Effector memory CD4-positive, alpha-beta T cell (primary cell): ENCODE measurements around the gene PEX11G.

ENCODE experiments used
- DNase-seq, 3 donors: peaks; one replicate each; pipeline ENCODE4 v3.0.0-alpha.2; 2020
- H3K27ac ChIP-seq: 2 replicates; pipeline ENCODE4 v1.7.0; 2013; ENCODE audit warnings: mild to moderate bottlenecking, low read length, moderate library complexity; ENCODE audit not compliant: insufficient read depth, poor library complexity, severe bottlenecking
- H3K27me3 ChIP-seq: replicated peaks from 2 replicates; pipeline ENCODE4 v1.7.0; 2013; ENCODE audit warnings: mild to moderate bottlenecking, low read length; ENCODE audit not compliant: insufficient read depth, control insufficient read depth, poor library complexity, severe bottlenecking
- H3K36me3 ChIP-seq: 2 replicates; pipeline ENCODE4 v1.7.0; 2013; ENCODE audit warnings: mild to moderate bottlenecking, low read length, moderate library complexity; ENCODE audit not compliant: control insufficient read depth, insufficient read depth
- H3K4me1 ChIP-seq: 2 replicates; pipeline ENCODE4 v1.7.0; 2013; ENCODE audit warnings: low read length, mild to moderate bottlenecking; ENCODE audit not compliant: control insufficient read depth, insufficient read depth, poor library complexity, severe bottlenecking
- H3K4me3 ChIP-seq: 2 replicates; pipeline ENCODE4 v1.7.0; 2013; ENCODE audit warnings: low read length, low read depth, mild to moderate bottlenecking; ENCODE audit not compliant: insufficient read depth, poor library complexity, severe bottlenecking
- H3K9me3 ChIP-seq: 2 replicates; pipeline ENCODE4 v1.7.0; 2013; ENCODE audit warnings: mild to moderate bottlenecking, low read length, moderate library complexity; ENCODE audit not compliant: control insufficient read depth

Gene PEX11G

DNA sequence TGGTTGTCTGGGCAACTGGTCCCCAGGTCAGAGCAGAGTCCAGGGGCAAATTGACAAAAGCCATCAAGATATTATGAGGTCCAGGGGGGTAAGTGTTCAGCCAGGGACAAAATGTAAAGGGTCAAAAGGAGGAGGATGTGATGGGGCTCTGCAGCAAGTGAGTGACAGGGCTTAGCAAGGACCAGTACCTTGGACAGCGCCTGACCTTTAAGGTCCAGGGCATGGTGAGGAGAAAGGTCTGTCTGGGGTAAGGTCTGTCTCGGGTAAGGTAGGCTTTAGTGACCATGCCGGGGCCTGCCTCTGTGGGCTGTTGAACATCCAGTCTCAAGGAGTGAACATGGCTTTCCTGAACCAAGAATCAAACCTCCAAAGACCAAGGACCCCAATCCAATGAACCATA, 20.8 kb upstream of the PEX11G start:
- Histone ChIP-seq H3K27ac (no peak overlapping the region), H3K4me3 (no peak overlapping the region), H3K4me1 (peaks cover 13% of the 10 kb centered on the region), H3K27me3 (peaks cover 7% of the 10 kb centered on the region), H3K36me3 (no peaks in the 10 kb centered on the region), H3K9me3 (no peaks in the 10 kb centered on the region)
- no peak for DNase-seq

- peaks cover 13% of the 10 kb centered on the region for H3K4me1 ChIP-seq
- no peak for DNase-seq
Measured at GRCh38 chr19:7507884-7508283, 19.0 kb upstream of the PEX11G start.

GRCh38 chr19:7506385-7507328, 17.8 kb upstream of the PEX11G start:
- no peak overlapping the region for H3K4me3 ChIP-seq
- peak in 1 of 3 donors; percentile 22 for DNase-seq

More at GRCh38 chr19:7507884-7508283, 19.0 kb upstream of the PEX11G start:
- H3K27ac ChIP-seq, result no peak overlapping the region
- H3K27me3 ChIP-seq, result peaks cover 7% of the 10 kb centered on the region
- H3K36me3 ChIP-seq, result no peaks in the 10 kb centered on the region
- H3K4me3 ChIP-seq, result no peak overlapping the region
- H3K9me3 ChIP-seq, result no peaks in the 10 kb centered on the region

GRCh38 chr19:7505682-7506384, 17.0 kb upstream of the PEX11G start:
- no peak for DNase-seq

More at GRCh38 chr19:7506385-7507328, 17.8 kb upstream of the PEX11G start:
- peaks cover 13% of the 10 kb centered on the region for H3K4me1 ChIP-seq
- H3K27me3 ChIP-seq, result peaks cover 7% of the 10 kb centered on the region
- no peaks in the 10 kb centered on the region for H3K9me3 ChIP-seq
- no peaks in the 10 kb centered on the region for H3K36me3 ChIP-seq
- no peak overlapping the region for H3K27ac ChIP-seq

GRCh38 chr19:7505288-7505681, 16.4 kb upstream of the PEX11G start:
- no peaks in the 10 kb centered on the region for H3K9me3 ChIP-seq
- no peaks in the 10 kb centered on the region for H3K36me3 ChIP-seq
- H3K4me3 ChIP-seq, result no peak overlapping the region
- no peak overlapping the region for H3K27ac ChIP-seq
- H3K4me1 ChIP-seq, result peaks cover 20% of the 10 kb centered on the region
- no peak for DNase-seq
- H3K27me3 ChIP-seq, result peaks cover 13% of the 10 kb centered on the region

More at GRCh38 chr19:7505682-7506384, 17.0 kb upstream of the PEX11G start:
- H3K36me3 ChIP-seq, result no peaks in the 10 kb centered on the region
- peaks cover 8% of the 10 kb centered on the region for H3K27me3 ChIP-seq
- H3K4me1 ChIP-seq, result peaks cover 17% of the 10 kb centered on the region
- no peak overlapping the region for H3K27ac ChIP-seq
- H3K4me3 ChIP-seq, result no peak overlapping the region
- H3K9me3 ChIP-seq, result no peaks in the 10 kb centered on the region

GRCh38 chr19:7504684-7505083, 15.8 kb upstream of the PEX11G start:
- Histone ChIP-seq H3K4me3 (no peak overlapping the region), H3K4me1 (peaks cover 20% of the 10 kb centered on the region), H3K36me3 (no peaks in the 10 kb centered on the region), H3K27me3 (peaks cover 13% of the 10 kb centered on the region), H3K9me3 (no peaks in the 10 kb centered on the region), H3K27ac (no peak overlapping the region)
- no peak for DNase-seq

DNA sequence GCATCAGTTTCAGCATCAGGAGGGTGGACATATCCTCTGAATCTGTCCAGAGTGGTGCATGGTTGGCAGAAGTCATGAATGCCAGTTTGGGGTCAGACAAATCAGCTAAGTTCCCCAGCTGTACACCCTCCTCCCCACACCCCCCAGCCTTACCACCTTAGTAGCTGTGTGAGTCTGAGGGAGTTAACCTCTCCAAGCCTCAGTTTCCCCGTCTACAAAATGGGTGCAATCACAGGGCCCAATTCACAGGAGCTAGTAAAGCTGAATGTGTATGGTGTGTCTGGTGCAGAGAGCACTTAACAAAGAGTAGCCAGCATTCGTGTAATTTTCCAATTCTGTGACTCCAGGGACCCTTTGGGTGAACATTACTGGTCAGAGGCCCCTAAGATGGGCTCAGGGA, 13.7 kb upstream of the PEX11G start:
- no peak for DNase-seq
- Histone ChIP-seq H3K27ac (no peak overlapping the region), H3K4me3 (no peak overlapping the region), H3K9me3 (no peaks in the 10 kb centered on the region), H3K36me3 (no peaks in the 10 kb centered on the region), H3K27me3 (peaks cover 13% of the 10 kb centered on the region), H3K4me1 (peaks cover 20% of the 10 kb centered on the region)

DNA sequence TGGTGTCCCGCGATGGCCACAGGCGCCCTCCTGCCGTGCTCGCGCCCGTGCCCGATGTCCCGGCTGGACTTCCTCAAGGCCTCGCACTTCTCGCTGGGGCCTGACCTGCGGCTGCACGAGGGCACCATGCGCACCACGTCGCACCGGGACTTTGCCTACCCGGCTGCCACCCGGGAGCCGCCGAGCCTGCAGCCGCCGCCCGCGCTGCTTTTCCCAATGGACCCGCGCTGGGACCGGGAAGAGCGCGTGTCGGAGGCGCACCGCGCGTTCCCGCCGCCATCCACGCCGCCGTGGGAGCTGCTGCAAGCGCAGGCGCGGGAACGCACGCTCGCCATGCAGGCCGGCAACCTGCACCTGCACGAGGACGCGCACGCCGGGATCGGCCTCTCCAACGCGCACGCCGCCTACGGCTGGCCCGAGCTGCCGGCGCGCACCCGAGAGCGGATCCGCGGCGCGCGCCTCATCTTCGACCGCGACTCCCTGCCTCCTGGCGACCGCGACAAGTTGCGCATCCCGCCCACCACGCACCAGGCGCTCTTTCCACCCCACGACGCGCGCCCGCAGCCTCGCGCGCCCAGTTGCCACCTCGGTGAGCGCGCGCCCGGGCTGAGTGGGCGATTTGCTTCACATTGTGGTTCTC, 12.1 kb upstream of the PEX11G start:
- peaks cover 16% of the 10 kb centered on the region for H3K4me1 ChIP-seq
- peak overlapping the region; percentile 44 for H3K4me3 ChIP-seq
- no peaks in the 10 kb centered on the region for H3K9me3 ChIP-seq
- DNase-seq, result no peak
- no peak overlapping the region for H3K27ac ChIP-seq
- peaks cover 13% of the 10 kb centered on the region for H3K27me3 ChIP-seq
- no peaks in the 10 kb centered on the region for H3K36me3 ChIP-seq

DNA sequence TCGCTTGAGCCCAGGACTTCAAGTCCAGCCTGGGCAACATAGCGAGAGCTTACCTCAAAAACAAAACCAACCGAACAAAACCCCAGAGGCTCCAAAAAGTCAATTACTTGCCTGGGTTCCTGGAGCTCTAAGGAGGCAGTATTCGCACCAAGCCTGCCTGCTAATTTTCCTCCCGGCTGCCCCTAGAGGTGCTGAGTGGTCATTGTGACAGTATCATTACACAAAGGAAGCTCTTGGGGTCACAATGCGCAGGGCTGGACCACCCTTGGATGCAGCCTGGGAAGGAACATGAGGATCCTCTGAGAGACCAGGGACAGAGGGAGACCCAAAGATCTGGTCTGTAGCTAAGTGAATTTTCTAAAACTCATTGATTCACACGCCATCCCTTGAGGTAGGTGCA, 8.5 kb upstream of the PEX11G start:
- no peak overlapping the region for H3K4me3 ChIP-seq
- peaks cover 6% of the 10 kb centered on the region for H3K4me1 ChIP-seq
- DNase-seq, result no peak
- no peaks in the 10 kb centered on the region for H3K9me3 ChIP-seq
- no peak overlapping the region for H3K27ac ChIP-seq
- no peaks in the 10 kb centered on the region for H3K36me3 ChIP-seq
- peaks cover 6% of the 10 kb centered on the region for H3K27me3 ChIP-seq
